Activated T-helper 1 cell treated with anti-CD3 and anti-CD28 coated beads, Interleukin-2, amount 50 U/mL, for 16 hours (primary cell): ENCODE measurements around the gene USP13.
"Not testable (repeated sequence)": the region's sequence is repeated elsewhere in the genome, so short reads cannot be mapped to it uniquely, and the experiment has no call there.

ENCODE experiments used
- DNase-seq, 2 donors: peaks; one replicate each; pipeline ENCODE4 v3.0.0-alpha.2; 2020; ENCODE audit warnings: low read depth in 1 of 2, low spot score in 1 of 2

The USP13 gene

GRCh38 chr3:179653096-179653797 lies 407 bp downstream of the USP13 start:
- peak; percentile 32 to 46 for DNase-seq

- DNase-seq, result no peak
Observed at GRCh38 chr3:179655236-179655635, 2.4 kb downstream of the USP13 start.

GRCh38 chr3:179658606-179659005 lies 5.8 kb downstream of the USP13 start:
- DNase-seq, result no peak

GRCh38 chr3:179660872-179661271 lies 8.0 kb downstream of the USP13 start:
- DNase-seq, result no peak

- DNase-seq, result no peak
Observed at GRCh38 chr3:179661777-179662176, 8.9 kb downstream of the USP13 start.

GRCh38 chr3:179663093-179663492 lies 10.3 kb downstream of the USP13 start:
- no peak for DNase-seq

GRCh38 chr3:179666030-179666429 lies 13.2 kb downstream of the USP13 start:
- DNase-seq, result no peak

GRCh38 chr3:179666436-179667035 lies 13.7 kb downstream of the USP13 start:
- no peak for DNase-seq

- DNase-seq, result no peak
Observed at GRCh38 chr3:179668429-179668828, 15.6 kb downstream of the USP13 start.

GRCh38 chr3:179670311-179670710 lies 17.5 kb downstream of the USP13 start:
- no peak for DNase-seq

GRCh38 chr3:179671309-179671708 lies 18.5 kb downstream of the USP13 start:
- no peak for DNase-seq

- no peak for DNase-seq
Observed at GRCh38 chr3:179671747-179672242, 19.0 kb downstream of the USP13 start.

GRCh38 chr3:179672918-179673317 lies 20.1 kb downstream of the USP13 start:
- DNase-seq, result no peak

GRCh38 chr3:179673523-179673922 lies 20.7 kb downstream of the USP13 start:
- DNase-seq, result no peak

GRCh38 chr3:179676081-179676480 lies 23.2 kb downstream of the USP13 start:
- no peak for DNase-seq

- no peak for DNase-seq
Observed at GRCh38 chr3:179677884-179678283, 25.0 kb downstream of the USP13 start.

GRCh38 chr3:179681492-179682263 lies 28.8 kb downstream of the USP13 start:
- DNase-seq, result no peak

GRCh38 chr3:179682426-179683080 lies 29.7 kb downstream of the USP13 start:
- DNase-seq, result no peak

- not testable (repeated sequence) for DNase-seq
Observed at GRCh38 chr3:179683286-179683685, 30.4 kb downstream of the USP13 start.

GRCh38 chr3:179687967-179688535 lies 35.2 kb downstream of the USP13 start:
- no peak for DNase-seq

- no peak for DNase-seq
Observed at GRCh38 chr3:179688850-179689249, 36.0 kb downstream of the USP13 start.
